Measurements from ENCODE around the gene CHD1.

GRCh38 chr5:98977723-98978122 is 48.9 kb upstream of the CHD1 start:
- TF ChIP-seq POLR2A (IDR thresholded peaks at IDR 0.05) (no peak), CTCF (IDR thresholded peaks at IDR 0.05) (no peak)

All from tibial nerve (tissue), 3 donors.